CD4-positive, alpha-beta T cell treated with Interleukin-4 for 4 hours (primary cell): Measurements from ENCODE around the gene NPC2.

ENCODE experiments used
- DNase-seq: peaks from one replicate; pipeline ENCODE4 v3.0.0-alpha.2; 2020

NPC2 gene

DNA sequence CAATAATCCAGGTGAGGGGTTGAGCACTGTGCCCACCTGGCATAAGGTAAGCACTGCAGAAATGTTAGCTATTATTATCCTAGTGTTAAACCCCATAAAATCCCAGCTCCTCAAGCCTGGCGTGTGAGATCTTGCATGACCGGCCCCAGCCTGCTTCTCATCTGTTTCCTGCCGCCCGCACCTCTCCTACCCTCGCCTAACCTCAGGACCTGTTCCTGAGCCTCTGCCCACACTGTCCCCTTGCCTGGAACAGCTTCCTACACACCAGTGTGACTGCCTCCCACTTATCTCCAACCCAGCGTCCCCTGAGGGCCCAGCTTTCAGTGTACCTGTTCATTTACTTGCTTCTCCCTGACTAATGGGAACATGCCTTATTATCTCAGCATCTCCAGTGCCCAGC is 25.1 kb upstream of the NPC2 start:
- DNase-seq: no peak

DNA sequence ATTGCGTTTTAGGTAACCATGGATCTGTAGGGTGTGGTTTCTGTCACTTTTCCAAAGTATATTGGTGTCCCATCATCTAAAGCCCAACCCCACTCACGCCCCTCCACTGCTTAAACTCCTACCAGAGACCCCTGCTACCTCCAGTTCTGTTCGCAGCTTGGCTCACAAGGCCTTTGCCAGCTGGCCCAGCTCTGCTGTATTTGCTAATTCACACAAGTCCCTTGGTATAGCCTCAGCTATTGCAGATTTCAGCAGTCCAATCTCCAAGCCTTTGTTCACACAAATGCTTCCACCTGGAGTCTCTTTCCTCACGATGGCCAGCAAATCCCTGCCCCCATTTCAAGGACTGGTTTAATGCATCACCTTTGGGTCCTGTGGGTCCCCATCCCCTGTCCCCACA is 24.6 kb upstream of the NPC2 start:
- DNase-seq: no peak

DNA sequence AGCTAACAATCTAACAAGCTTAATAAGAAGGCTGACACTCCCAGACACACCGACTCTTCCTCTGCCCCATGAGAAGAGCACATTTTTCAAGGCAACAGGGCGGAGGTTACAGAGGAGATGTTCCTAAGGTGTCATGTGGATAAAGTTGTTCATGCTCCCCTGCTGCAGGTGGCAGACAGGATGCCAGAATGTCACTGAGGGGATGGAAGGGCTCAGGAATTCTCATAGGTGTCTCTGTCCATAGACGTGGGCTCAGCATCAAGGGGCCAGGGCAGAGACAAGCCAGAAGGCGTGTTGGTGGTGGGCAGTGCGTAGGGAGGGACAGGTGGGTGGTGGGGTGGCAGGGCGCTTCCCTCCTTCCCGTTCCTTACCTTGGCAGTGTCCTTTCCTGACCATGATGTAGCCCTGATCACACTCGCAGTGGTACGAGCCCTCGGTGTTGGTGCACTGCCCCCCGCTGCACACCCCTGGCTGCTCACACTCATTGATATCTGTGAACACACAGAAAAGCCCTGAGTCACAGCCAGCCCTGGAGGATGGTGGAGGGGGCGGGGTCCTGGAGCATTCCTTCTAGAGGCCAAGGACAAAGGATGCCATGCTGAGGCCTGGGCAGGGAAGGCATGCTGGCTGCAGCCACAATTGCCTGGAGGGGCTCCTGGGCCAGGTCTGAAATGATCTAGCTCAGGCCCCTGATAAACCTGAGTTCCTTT is 23.5 kb upstream of the NPC2 start:
- DNase-seq: no peak

DNA sequence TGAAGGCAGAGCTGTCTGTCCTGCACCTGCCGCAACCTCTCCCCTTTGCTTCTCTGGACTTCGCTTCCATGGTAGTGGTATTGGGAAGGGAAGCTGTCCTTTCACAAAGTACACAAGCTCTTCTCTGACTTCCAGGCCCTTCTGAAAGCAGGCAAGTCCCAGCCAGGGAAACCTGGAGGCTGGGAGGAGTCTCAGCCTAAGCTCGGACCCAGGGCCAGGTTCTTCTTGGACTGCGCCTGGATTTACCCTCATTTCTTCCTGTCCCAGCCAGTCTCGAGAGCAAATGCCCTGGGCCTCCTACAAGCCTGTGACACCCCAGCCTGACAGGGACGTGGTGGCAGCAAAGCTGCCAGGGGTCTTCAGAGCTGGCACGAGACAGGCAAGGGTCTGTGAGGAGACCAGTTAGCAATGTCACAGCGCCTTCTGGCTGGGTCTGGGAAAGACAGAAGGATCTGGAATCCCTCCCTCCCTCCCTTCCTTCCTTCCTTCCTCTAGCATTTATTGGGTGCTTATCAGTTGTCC is 22.8 kb upstream of the NPC2 start:
- DNase-seq: no peak

DNA sequence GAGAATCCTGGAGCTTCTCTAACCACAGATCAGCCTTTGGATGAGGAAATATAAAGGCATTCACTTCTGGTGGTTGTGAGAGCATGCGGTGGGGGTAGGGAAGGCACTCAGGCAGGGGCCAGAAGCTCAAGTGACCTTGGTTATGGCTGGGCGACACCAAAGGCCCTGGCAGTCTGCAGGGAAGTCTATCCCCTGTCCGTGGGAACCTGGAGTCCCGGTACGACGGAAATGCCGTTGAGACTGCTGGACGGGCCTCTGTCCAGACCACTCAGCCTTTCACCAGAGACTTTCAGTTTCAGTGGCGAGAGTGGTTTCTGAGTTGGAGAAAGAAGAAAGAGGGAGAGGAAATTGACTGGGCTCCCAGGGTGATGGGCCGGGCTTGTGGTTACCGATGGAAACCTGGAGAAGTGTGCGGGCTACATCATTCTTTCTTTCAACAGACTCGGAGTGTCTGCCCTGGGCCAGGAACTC is 21.4 kb upstream of the NPC2 start:
- DNase-seq: no peak

DNA sequence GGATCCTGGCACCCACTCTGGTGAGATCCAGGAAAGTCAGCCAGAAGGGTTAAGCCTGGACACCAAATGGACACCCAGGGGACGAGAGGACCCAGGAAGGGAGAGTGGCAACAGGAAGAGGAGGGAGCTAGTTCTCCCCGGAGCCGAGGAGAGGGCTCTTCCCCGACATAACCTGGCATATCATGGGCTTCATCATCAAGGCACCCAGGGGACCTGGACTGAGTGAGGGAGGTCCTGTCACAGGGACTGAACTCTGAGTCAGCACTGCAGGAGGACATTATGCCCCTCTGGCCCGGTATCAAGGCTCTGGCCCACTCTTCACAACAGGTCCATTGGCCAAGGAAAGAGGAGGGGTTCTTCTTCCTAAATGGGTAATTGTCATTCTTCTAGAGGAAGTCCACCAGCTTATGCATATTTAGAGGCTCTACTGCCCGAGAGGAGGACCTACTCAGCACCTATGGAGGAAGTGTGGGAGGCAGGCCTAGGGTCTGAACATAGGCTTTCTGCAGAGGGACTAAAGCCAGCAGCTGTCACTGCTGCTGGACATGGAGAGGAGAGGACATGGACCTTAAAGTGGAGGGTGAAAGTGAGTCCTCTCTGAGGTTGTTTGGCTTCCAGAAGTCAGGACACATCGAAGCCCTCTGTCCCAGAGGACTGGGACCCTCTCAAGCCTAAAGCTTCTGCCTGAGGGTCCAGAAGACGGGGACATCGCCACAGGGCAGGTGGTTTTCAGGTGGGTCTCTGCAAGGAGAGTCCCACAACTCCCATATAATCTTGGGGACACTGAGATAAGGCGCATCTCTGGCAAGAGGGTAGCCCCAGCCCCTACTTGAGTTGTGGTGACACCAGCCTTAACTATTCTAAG is 19.1 kb upstream of the NPC2 start:
- no peak for DNase-seq

DNA sequence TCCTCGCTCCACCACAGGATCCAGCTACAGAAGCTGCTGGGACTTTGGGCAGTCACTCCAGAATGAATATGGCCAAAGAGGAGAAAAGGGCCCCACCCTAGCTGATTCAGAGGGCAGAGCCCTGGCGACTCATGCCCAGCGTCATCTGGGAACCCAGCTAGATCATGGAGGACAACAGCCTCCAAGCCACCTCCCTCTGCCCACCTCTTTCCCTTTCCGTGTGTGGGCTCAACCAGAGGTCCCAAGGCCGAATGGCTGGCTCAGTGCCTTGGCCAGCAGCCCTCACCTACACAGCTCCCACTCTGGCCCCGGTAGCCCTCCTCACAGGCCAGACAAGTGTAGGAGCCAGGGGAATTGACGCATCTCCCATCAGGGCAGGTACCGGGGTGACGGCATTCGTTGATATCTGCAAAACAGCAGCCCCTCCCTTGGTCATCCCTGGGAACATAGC is 17.9 kb upstream of the NPC2 start:
- DNase-seq: no peak

DNA sequence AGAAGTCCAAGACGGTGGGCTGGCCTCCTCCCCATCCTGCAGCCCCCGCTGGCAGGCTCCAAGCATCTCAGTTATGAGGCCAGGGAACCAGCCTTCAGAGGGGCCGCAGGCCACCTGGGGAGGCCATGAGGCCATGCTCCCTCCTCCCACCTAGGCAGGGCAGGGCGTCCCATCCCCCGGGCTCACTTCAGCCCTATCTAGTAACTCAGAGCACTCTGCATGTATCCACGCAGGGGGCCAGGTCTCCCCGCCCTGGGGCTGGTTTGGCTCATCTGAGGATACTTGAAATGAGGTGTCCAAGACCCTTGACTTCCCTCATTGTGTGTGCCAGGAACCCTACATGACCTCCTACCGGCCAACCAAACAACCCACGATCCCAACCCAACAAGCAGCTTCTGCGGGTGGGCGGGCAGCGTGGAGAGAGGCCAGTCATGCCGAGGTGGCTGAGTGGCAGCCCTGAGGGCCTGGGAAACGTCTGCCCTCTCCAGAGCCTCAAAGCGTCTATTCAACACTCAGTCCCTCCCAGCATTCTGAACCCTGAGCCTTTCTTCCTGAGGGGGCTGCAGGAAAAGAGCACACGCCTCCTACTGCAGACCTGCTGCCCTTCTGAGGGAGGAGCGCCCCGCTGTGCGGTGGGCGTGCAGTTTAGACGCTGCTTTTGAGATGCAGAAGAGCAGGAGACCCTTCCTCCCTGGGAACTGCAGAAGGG is 17.3 kb upstream of the NPC2 start:
- no peak for DNase-seq

DNA sequence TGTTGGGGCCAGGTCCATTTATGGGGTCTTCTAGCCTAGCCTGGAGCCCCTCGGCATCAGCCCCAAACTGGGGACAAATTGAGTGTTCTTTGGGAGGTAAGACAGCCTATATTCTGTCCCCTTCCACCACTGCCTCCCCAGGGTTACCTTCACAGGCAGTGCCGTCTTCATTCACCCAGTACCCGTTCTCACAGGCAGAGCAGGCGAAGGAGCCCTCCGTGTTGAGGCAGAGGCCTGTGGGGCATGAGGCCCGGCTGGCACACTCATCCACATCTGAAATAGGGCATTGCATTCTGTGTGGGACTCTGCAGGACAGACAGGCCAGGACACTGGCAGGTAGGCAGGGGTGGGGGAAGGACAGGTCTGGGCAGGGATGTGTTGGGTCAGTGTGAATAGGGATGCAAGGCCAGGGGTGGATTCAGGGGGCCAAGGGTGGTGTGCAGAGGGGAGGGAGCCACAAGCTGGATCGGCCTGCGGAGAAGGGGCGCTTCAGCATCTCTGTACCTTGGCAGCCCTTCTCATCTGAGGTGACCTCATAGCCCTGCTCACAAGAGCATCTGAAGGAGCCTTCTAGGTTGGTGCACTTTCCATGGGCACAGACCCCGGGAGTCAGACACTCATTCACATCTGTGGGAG is 16.6 kb upstream of the NPC2 start:
- DNase-seq: no peak

DNA sequence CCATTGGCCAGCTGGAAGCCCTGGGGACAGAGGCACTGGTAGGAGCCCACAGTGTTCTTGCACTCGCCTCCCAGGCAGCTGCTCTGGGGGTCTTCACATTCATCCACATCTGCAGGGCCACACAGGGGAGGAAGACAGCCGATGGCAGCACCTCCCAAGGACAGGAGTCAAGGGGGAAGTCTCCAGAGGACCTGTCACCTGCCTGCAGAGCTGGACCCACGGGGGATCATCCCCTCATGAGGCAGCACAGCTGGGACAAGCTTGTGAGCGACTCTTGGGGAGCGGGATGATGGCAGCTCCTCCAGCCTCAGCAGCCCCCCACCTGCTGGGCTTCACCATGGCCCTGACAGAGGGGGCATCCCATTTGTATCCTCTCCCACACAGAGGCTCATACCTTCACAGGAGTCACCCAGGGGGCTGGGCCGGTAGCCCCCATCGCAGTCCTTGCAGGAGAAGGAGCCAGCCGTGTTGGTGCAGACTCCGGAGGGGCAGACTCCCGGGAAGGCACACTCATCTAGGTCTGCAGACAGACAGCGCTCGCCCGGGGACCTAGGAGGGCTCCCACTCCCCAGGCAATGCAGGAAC is 15.8 kb upstream of the NPC2 start:
- DNase-seq: no peak

DNA sequence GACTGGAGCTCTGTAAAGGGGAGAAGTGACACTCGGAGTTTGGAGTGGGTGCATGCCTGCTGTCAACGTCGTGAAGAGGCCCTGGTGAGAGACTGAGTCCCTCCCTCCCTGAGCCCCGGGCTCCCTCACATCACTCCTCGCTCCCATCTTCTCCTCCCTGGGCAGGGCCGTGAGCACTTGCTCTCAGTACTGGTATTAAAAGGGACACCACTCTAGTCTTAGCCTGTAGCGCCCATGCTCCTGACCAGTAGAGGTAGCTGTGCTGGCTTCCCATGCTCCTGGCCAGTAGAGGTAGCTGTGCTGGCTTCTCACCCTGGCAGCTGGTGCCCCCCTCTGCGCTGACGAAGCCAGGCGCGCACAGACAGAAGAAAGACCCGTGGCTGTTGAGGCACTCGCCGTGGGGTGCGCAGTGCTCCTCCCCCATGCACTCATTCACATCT is 15.2 kb upstream of the NPC2 start:
- no peak for DNase-seq

DNA sequence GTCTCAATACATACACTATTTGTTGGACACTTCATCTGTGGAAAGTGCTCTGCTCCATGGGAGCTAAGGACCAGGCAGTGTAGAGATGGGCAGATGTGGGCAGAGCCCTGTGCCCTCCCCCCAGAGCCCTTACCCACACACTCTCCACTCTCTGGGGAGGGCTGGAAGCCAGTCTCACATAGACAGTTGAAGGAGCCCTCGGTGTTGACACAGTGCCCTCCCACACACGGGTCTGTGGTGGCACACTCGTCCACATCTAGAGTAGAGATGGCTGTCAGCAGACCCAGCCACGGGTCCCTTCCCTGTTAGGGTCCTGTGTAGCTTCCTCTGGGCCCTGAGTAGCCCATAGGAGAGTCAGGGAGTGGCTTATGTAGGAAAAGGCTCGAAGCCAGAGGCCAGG is 14.7 kb upstream of the NPC2 start:
- DNase-seq: no peak

DNA sequence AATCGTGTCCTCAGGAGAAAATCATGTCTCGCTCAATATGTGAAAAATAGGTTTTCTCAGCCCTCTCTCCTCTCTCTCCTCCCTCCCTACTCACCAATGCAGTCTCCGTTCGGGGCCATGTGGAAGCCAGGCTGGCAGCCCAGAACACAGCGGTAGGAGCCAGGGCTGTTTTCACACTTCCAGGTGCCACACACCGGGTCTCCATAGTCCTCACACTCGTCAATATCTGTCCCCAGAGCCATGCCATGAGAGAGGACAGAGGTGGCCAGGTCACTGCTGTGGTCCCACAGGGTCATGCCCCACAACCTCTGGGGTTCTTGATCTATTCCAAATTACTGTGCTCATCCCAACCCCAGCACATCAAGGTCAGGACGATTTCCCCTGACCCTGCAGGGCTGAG is 14.0 kb upstream of the NPC2 start:
- no peak for DNase-seq

DNA sequence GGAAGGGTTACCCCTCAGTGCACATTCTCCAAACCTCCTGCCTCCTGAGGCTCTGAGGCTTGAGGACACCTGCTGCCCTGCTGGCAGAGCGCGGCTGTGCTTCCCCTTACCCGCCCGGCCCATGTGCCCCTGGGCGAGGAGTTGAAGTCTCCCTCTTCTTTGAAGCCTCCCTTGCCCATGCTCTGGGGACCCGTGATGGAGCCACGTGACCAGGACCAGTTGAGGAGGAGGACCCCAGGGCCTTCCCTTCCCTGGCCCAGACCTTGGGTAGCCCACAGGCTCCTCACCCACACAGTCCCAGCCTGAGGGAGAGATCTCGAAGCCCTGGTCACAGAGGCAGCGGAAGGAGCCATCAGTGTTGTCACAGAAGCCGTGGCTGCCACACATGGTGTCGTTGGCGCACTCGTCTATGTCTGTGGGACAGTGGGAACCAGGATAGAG is 13.3 kb upstream of the NPC2 start:
- no peak for DNase-seq

DNA sequence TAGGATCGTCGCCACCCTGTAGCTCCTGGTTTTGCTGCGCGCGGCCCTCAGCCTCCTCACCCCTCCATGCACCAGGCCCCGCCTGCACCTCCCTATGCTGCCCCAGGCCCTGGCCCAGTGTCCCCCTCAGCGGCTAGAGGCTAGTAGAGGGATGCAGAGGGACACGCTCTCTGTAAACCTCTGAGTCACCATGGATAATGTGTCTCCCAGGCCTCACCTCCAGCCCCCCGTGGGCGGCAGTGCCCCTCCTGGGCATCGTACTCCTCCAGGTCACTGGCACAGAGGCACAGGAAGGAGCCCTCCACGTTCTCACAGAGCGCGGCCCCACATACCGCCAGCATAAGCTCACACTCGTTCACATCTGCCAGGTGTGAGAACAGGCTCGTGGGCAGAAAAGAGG is 12.7 kb upstream of the NPC2 start:
- no peak for DNase-seq

DNA sequence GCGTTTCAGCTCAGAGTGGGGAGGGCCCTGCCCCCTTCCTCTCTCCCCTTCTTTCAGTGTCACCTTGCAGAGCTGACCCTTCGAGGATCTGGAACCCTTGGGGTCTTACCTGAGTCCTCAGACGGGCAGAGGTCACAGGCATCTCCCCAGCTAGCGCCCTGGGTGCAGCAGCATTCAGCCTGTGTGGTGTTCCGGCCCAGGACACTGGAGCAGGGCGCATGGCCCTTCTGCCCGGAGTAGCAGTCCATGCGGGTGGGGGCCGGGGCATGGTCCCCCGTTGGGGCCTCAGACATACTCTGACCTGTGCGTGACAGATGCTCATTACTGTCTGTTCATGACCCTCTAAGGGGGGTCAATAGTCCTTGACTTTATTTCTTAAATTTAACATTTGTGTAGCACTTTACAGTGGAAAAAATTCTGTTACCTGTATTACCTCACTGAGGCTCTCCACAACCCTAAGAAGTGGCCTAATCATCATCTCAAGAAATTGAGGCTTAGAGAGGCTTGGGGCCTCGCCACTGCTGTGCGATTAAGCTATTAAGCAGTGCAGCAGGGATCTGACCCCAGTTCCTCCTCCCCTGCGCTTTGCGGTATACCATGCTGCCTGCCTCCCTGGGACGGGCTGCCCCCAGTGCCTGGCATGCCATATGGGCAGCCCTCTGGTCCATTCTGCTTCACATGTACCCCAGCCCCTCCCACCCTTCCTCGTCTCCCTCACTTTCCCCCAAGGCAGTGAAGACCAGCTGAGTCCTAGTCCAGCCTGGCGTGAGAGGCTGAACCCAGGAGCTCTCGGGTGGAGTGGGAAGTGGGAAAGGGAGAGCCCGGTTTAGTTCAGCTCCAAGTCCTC is 12.0 kb upstream of the NPC2 start:
- DNase-seq: no peak

DNA sequence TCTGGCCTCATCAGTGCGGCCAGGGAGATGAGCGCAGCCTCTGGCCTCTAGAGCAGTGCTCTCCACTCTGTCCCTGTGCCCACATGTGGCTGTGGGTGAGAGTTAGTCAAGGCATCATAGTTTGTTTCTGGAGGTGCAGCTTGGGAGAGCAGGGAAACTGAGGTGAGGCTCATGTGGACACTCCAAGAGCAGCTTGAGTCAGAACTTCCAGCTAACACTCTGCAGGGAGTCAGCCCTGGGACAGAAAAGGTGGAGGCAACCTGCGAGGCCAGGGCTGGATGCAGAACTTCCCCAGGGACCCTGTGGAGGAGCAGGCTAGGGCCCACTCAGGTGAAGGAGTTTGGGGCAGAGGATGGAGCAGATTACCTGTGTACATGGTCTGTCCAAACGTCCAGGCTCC is 11.3 kb upstream of the NPC2 start:
- DNase-seq: no peak

DNA sequence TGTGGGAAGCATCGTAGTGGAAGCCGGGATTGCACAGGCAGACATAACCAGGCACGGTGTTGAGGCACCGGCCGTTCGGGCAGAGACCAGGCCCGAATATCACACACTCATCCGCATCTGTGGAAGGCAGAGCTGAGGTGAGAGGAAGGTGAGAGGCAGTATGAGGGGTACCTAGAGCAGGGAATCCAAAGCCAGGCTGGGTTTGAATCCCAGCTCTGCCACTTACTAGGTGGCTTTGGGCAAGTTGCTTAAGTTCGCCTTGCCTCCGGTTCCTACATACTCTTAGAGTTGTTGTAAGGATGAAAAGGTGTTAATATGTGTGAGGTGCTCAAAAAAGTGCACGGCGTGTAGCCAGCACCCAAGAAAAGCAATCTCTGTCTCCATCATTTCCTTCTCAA is 10.8 kb upstream of the NPC2 start:
- DNase-seq: no peak

DNA sequence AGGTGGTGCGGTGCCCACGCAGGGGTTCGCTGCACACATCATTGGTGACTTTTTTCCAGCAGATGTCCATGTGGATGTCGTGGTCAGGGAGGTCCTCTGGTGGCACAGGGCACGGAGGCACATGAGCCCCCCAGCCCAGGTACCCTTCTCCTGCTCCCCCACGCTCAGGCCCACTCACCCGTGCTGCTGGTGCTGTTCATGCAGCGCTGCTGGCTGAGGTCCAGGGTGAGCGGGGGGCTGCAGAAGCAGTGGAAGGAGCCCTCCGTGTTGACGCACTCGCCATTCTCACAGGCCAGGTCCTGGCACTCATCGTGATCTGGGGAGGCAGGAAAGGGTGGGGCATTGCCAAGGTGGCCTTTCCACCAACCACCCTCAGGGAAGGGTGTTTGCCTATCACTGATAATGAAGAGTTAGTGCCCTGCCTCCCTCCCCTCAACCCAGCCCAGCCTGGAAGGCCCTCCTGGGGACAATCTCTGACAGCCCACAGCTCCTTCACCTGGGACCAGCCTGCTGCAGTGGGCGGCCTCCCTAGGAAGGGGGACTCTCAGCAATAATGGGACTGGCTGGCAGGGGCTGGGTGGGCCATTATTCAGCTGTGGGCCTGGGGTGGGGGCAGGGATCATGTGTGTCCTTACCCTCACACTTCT is 10.3 kb upstream of the NPC2 start:
- DNase-seq: no peak

DNA sequence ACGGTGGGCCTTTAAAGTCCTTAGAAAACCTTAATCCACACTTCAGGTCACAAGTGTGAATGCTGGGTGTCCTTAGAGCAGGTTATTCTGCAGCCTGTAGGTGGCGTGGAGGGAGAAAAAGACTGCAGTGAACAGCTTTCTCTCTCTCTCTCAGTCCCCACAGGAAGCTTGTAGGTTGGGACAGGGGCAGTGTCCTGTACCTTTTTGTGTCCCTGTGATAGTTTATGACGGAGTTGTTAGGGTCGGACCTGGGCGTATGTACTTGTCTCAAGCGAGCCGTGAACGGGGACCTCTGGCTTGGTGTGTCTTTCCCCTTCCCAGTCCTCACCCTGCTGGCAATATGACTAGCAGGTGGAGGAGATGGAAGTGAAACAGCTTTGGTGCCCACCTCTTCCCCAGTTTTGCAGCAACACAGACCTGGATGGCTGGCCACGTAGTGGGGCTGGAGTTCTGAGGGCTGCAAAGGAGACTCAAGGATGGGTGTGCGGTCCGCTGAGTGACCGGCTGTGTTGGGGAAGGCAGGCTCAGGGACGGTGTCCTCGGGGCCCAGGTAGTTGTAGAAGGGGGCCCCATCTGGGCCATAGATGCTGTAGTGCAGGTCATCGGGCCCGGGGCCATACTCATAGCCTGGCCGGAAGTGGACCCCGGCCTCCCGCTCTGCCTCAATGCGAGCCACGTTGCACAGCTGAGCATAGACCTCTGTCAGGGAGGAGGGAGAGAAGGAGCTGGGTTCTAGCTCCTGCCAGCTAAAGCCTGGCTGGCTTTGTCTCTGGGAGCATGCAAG is 9.3 kb upstream of the NPC2 start:
- DNase-seq: no peak
